ENCODE measurements around the gene SHC4.

SHC4 gene

DNA sequence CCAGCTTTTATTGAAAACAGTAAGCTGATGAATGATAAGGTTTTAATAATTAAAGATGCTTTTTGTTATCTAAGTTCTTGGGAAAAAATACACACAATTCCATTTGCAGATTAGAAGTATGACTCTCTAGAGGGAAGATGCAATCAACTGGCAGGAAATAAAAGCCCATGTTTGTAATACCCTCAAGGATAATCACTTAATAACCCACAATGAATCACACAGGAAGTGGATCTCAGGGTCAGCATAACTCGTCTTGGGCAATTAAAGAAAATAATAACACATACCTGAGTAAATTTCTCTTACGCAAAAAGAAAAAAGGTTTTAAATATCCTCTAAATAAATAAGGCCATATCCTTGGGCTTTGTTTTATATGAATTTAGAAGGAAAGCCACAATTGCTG is 95.2 kb downstream of the SHC4 start:
- Histone ChIP-seq H3K9ac (ENCODE audit: low read length) (no peak overlapping the region), H3K4me2 (ENCODE audit: low read depth, low read length, poor library complexity, severe bottlenecking) (no peak overlapping the region), H4K20me1 (ENCODE audit: low read depth, low read length) (no peaks in the 10 kb centered on the region), H3K27ac (ENCODE audit: low read depth, low read length) (no peak overlapping the region), H3K36me3 (ENCODE audit: low read length) (no peaks in the 10 kb centered on the region), H3F3A (ENCODE audit: insufficient read depth) (no peaks in the 10 kb centered on the region), H3K27me3 (ENCODE audit: low read length) (no peaks in the 10 kb centered on the region), H3K4me3 (ENCODE audit: insufficient read depth, low read length, poor library complexity, severe bottlenecking) (no peak overlapping the region), H2AFZ (ENCODE audit: low read depth, low read length, severe bottlenecking) (no peak overlapping the region), H3K9me2 (replicated peaks; ENCODE audit: insufficient read depth, low read length) (no peaks in the 10 kb centered on the region), H3K79me2 (ENCODE audit: insufficient read depth, low read length) (no peaks in the 10 kb centered on the region), H3K9me3 (ENCODE audit: insufficient read depth, low read length) (no peaks in the 10 kb centered on the region)
- TF ChIP-seq EZH2phosphoT487 (conservative IDR thresholded peaks at IDR 0.05; ENCODE audit: low read length) = no peak
- TF ChIP-seq, protein P1, sequence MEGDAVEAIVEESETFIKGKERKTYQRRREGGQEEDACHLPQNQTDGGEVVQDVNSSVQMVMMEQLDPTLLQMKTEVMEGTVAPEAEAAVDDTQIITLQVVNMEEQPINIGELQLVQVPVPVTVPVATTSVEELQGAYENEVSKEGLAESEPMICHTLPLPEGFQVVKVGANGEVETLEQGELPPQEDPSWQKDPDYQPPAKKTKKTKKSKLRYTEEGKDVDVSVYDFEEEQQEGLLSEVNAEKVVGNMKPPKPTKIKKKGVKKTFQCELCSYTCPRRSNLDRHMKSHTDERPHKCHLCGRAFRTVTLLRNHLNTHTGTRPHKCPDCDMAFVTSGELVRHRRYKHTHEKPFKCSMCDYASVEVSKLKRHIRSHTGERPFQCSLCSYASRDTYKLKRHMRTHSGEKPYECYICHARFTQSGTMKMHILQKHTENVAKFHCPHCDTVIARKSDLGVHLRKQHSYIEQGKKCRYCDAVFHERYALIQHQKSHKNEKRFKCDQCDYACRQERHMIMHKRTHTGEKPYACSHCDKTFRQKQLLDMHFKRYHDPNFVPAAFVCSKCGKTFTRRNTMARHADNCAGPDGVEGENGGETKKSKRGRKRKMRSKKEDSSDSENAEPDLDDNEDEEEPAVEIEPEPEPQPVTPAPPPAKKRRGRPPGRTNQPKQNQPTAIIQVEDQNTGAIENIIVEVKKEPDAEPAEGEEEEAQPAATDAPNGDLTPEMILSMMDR (IDR thresholded peaks at IDR 0.05; ENCODE audit: insufficient read depth, low read length, poor library complexity, severe bottlenecking) = no peak

DNA sequence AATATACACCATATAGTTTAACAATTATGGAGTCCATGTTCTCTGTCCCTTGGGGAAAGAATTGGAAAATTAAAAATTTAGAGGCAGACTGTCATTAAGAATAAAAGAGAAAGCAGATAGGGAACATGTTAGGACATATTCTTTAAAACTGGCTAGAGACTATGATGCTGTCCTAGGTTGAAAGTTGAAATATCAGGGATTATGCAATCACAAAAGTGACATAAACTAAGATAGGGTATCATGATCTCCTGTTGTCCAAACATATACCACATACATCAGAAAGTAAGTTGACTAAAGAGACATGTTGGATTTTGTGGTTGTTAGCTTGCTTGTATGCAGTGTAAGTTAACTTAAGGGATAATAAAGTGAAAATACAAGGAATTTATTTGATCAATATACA is 95.7 kb downstream of the SHC4 start:
- Histone ChIP-seq H3K79me2 (ENCODE audit: insufficient read depth, low read length) (no peaks in the 10 kb centered on the region), H3K27ac (ENCODE audit: low read depth, low read length) (no peak overlapping the region), H3K9ac (ENCODE audit: low read length) (no peak overlapping the region), H3K27me3 (ENCODE audit: low read length) (no peaks in the 10 kb centered on the region), H2AFZ (ENCODE audit: low read depth, low read length, severe bottlenecking) (no peak overlapping the region), H3K9me3 (ENCODE audit: insufficient read depth, low read length) (no peaks in the 10 kb centered on the region), H3K36me3 (ENCODE audit: low read length) (no peaks in the 10 kb centered on the region), H4K20me1 (ENCODE audit: low read depth, low read length) (no peaks in the 10 kb centered on the region), H3K4me2 (ENCODE audit: low read depth, low read length, poor library complexity, severe bottlenecking) (no peak overlapping the region), H3F3A (ENCODE audit: insufficient read depth) (no peaks in the 10 kb centered on the region), H3K4me3 (ENCODE audit: insufficient read depth, low read length, poor library complexity, severe bottlenecking) (no peak overlapping the region), H3K9me2 (replicated peaks; ENCODE audit: insufficient read depth, low read length) (no peaks in the 10 kb centered on the region)
- TF ChIP-seq EZH2phosphoT487 (conservative IDR thresholded peaks at IDR 0.05; ENCODE audit: low read length) = no peak
- TF ChIP-seq, protein P1 (IDR thresholded peaks at IDR 0.05; ENCODE audit: insufficient read depth, low read length, poor library complexity, severe bottlenecking) = no peak

DNA sequence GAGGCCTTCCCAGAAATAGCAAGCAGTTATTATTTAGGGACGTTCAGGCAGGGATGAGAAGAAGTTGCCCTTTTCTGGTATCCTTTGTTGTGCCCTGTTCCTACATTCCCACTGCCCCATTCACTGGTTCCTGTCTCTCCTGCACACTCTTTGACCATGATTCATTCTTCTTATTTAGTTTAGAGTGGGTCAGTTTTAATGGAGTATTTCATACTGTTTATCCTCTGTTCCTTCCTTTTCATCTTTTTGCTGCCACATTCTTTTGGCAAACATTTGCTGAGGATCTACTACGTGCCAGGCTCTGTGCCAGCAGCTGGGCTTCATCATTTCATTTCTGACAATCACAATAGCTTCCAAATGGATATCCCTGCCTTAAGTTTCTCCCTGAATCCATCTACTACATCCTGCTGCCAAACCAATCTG is 97.6 kb downstream of the SHC4 start:
- Histone ChIP-seq H3K9me3 (ENCODE audit: insufficient read depth, low read length) (no peaks in the 10 kb centered on the region), H3F3A (ENCODE audit: insufficient read depth) (no peaks in the 10 kb centered on the region), H4K20me1 (ENCODE audit: low read depth, low read length) (no peaks in the 10 kb centered on the region), H3K36me3 (ENCODE audit: low read length) (no peaks in the 10 kb centered on the region), H3K27ac (ENCODE audit: low read depth, low read length) (no peak overlapping the region), H3K79me2 (ENCODE audit: insufficient read depth, low read length) (no peaks in the 10 kb centered on the region), H3K4me3 (ENCODE audit: insufficient read depth, low read length, poor library complexity, severe bottlenecking) (no peak overlapping the region), H3K9ac (ENCODE audit: low read length) (no peak overlapping the region), H3K9me2 (replicated peaks; ENCODE audit: insufficient read depth, low read length) (no peaks in the 10 kb centered on the region), H2AFZ (ENCODE audit: low read depth, low read length, severe bottlenecking) (no peak overlapping the region), H3K27me3 (ENCODE audit: low read length) (no peaks in the 10 kb centered on the region), H3K4me2 (ENCODE audit: low read depth, low read length, poor library complexity, severe bottlenecking) (no peak overlapping the region)
- TF ChIP-seq EZH2phosphoT487 (conservative IDR thresholded peaks at IDR 0.05; ENCODE audit: low read length) = no peak
- TF ChIP-seq, protein P1 (IDR thresholded peaks at IDR 0.05; ENCODE audit: insufficient read depth, low read length, poor library complexity, severe bottlenecking) = no peak

Measured in SU-DHL-6 (cell line).